GM19238 (cell line): ENCODE measurements around the gene LHFPL6.

Source experiments
- DNase-seq: peaks from one replicate; pipeline ENCODE4 v3.0.0; 2011; ENCODE audit warnings: low spot score; ENCODE audit not compliant: insufficient read length

Gene LHFPL6

DNA sequence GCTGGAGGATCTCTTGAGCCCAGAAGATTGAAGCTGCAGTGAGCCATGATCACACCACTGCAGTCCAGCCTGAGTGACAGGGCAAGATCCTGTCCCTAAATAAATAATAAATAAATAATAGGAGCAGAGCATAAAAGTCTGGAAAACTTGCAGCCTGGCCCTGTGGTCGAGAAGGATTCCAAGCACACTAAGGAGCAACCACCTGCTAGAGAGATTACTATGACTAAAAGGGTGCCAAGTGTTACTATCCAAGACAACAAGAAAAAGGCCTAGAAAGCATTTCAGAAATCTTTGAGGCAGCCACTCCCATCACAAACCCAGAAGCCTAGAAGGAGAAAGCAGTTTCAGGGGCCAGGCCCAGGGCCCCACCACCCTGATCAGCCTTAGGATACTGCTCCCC, 46.1 kb downstream of the LHFPL6 start:
- no peak for DNase-seq

GRCh38 chr13:39554371-39554770, 48.6 kb downstream of the LHFPL6 start:
- DNase-seq: no peak

- no peak for DNase-seq
Measured at GRCh38 chr13:39552246-39552645, 50.7 kb downstream of the LHFPL6 start.

GRCh38 chr13:39550931-39551330, 52.1 kb downstream of the LHFPL6 start:
- DNase-seq: no peak

DNA sequence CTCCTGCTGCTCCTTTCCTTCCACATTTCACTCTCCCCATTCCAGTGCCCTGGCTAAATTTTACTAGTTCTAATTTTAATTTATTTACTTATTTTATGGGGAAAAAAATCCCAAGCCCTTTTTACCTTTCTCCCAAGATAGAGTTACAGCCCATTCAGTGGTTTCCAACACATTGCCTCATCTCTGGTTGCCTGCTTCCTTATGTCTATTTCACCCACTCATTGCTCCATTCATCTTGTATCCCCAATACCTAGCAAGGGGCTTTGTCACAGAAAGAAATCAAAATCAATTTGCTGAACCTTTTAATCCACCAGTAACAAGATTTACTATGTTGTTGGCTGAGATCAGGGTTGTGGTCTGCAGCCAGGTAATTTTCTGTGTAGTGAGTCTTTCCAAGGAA, 55.9 kb downstream of the LHFPL6 start:
- no peak for DNase-seq

DNA sequence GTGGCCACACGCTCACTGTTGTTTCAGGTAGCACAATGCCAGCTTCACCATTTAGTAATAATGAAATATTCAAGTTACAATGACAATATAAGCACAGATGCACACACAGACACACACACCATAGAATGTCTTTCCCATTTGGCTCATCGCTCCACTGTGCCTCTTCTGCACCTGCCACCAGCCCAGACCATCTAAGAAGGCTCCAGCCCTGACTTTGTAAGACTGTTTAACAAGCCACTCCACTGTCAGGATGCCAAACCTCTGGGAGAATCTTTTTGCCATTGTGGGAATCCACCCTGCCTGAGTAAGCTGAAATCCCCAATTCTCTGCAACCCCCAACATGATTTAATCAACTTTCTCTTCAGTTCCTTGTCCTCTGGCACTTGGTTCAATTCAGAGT, 60.6 kb downstream of the LHFPL6 start:
- no peak for DNase-seq

- DNase-seq: no peak
Measured at GRCh38 chr13:39540929-39541605, 61.9 kb downstream of the LHFPL6 start.

GRCh38 chr13:39538816-39539790, 63.9 kb downstream of the LHFPL6 start:
- no peak for DNase-seq

- DNase-seq: no peak
Measured at GRCh38 chr13:39536906-39537305, 66.1 kb downstream of the LHFPL6 start.

- DNase-seq: no peak
Measured at GRCh38 chr13:39536274-39536673, 66.7 kb downstream of the LHFPL6 start.

- no peak for DNase-seq
Measured at GRCh38 chr13:39533651-39534150, 69.3 kb downstream of the LHFPL6 start.

DNA sequence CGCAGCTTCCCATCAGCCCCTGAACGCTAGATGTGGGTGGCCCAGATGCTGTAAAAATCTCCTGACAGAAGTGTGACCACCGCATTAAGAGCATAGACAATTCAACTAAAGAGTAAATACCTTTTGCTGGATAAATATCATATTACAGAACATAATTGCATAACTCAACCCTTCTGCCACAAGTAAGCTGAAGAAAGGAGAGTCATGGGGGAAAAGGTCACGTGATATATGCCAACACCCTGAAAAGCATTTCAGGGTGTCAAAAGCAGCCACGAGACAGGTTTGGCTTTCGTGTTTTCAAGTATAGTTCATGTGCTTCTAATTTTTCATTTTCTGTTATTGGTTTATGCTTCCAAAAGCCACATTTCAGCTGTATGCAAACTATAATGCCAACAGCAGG, 71.3 kb downstream of the LHFPL6 start:
- no peak for DNase-seq

DNA sequence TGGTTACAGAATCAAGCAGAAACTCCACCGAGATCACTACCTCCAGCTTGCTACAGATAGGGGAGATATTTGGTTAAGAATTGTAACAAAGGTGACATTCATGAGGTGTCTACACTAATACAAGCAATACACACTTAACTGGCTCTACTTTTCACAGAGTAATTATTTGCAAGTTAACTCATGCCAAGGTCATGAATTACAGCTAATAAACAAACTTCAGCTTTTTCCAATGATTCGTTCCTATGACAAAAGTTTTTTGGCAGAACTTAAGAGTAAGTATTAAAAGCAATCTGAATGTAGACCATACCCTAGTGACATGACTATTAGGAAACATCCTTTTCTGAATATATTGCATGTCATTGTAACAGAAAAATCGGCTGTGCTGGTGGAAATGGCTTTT, 72.1 kb downstream of the LHFPL6 start:
- DNase-seq: no peak

DNA sequence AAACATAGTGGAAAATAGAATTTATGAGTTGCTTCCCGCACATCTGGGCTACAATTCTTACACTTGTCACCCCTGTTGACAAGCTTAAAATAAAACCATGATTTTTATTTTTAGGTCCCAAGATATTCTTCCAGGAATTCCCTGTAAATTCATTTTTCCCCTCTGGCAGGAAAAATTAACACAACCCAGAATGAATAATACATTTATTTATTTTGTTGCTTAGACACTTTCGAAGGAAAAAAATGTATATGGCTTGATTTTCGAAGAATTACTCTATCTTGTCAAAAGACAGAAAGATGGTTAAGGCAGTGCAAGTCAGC, 74.4 kb downstream of the LHFPL6 start:
- DNase-seq: no peak

- no peak for DNase-seq
Measured at GRCh38 chr13:39527961-39528660, 74.9 kb downstream of the LHFPL6 start.

DNA sequence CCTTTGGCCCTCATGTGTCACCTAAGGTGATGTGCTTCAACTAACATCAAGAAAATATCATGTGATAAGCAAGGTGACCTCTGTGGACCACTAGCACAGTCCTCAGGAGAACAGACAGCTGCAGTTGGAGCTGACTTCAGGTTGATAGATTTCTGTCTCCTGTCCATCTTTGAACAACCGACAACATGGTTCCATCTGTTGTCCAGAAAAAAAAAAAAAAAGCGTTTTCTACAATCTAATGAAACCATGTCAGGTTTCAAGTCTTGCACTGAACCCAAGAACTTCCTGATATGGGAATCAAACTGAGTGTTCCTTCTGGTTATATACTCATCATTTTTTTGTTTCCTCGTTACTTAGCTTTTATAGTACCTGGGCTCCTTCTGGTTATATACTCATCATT, 75.7 kb downstream of the LHFPL6 start:
- no peak for DNase-seq

GRCh38 chr13:39526499-39526898, 76.5 kb downstream of the LHFPL6 start:
- DNase-seq: no peak

DNA sequence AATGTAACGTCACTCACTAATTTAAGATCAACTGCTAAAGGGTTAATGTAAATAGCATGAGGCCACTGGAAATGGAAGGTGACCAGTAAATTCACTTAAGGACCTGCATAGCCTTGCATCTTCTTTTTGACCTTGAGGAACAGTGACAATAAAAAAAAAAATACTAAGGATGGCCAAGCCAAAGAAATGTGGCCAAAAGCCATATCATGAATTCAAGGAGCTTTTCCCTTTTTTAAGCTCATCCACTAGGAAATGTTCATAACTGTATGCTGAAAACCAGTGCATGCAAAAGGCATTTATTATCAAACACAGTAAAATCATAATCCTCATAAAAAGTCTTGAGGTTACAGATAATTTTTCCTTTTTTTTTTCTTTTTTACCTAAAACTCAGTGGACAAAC, 77.5 kb downstream of the LHFPL6 start:
- DNase-seq: no peak

DNA sequence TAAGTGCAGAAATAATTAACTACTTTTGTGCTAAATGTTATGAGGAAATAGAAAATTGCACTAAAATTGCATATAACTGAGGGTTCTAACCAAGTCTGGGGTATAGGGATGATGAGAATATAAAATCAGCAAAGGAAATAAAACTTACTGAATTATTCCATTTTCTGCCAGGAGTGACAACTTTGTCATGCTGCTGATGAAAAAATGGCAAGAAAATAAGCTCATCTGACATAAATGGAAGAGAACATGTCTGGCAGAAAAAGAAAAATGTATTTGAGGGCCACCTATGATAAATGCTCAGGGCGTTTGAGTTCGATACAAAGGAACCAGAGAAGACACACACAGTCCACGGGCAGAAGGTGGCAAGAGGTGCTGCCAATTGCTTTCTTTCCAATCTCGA, 78.2 kb downstream of the LHFPL6 start:
- no peak for DNase-seq

DNA sequence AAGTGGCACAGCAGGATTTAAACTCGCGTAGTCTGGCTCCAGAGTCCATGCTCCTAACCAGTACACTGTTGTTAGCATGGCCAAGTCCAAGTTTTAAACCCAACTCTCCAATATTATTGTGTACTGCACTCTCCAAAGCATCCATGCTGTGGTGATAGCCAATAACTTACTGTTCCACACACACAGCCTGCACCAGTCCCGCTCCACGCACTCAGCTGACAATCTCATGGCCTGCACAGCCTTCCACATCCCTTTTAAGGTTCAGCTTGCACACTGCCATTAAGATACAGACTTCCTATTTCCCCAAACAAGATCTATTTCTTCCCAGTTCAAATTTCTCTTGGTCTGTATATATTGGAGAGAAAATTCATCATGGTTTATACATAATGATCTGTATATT, 80.7 kb downstream of the LHFPL6 start:
- DNase-seq: no peak

DNA sequence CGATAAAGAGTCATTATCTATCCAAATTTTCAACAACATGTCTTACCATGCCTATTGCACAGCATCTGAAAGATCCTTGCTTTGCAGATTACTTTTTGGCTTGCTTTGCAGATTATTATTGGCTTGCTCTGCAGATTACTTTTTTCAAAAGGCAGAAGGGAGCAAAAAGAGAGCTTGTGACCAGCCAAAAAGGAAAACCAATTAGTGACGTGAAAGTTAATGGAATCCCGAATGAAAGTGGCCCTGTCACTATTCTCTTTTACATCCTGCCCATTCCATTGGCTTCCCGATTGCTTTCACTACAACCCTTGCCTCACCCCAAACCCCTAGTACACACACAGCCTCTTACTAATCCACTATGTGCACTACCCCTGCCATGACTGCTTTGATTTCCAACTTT, 81.3 kb downstream of the LHFPL6 start:
- no peak for DNase-seq

DNA sequence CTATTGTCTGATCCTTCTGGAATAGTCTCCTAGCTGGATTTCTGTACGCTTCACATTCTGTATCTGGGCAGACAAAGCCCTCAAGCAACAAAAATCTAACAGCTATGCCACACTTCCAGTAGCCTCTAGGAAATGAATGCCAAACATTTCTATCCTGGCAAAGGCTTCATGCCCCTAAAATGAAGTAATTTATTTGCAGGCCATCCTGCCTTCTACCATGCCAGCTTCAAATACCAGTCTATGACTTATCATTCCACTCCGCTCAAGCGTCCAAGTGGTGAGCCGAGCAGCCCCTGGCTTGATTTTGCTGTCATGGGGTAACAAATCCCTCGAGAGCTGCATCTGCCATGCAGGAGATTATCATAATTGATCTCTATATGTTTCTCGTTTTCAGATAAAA, 86.9 kb downstream of the LHFPL6 start:
- DNase-seq: no peak
